SU-DHL-6 (cell line): Measurements from ENCODE around the gene INPP5A.

Experiments
- CTCF ChIP-seq: fragments of 200-600 bp; sonication (generic); IDR thresholded peaks from one replicate; pipeline ENCODE4 v1.5.1; 2017; ENCODE audit warnings: antibody characterized with exemption, mild to moderate bottlenecking, low read length, moderate library complexity; ENCODE audit not compliant: insufficient read depth, poor library complexity, severe bottlenecking
- EZH2phosphoT487 ChIP-seq: fragments of 200-600 bp; sonication (generic), shearing (Covaris generic); conservative IDR thresholded peaks from 2 replicates; pipeline ENCODE4 v1.6.1; 2018; ENCODE audit warnings: mild to moderate bottlenecking, antibody characterized with exemption, low read length, moderate library complexity, mixed read lengths

GRCh38 chr10:132664883-132665282, 127.3 kb downstream of the INPP5A start:
- TF ChIP-seq CTCF (no peak), EZH2phosphoT487 (no peak)
